Nephron (organoid): ENCODE measurements around the gene SLC6A20.

Experiments used
- H3K27ac Mint-ChIP-seq, 3 experiments: 2 replicates each; pipeline ENCODE4 v1.8.0; 2020; ENCODE audit warnings: mixed read lengths in 3 of 3, mild to moderate bottlenecking in 2 of 3, moderate library complexity in 1 of 3
- H3K27me3 Mint-ChIP-seq: 2 replicates; pipeline ENCODE4 v1.8.0; 2021; ENCODE audit warnings: low read depth, mild to moderate bottlenecking, moderate library complexity, mixed read lengths
- H3K36me3 Mint-ChIP-seq: 2 replicates; pipeline ENCODE4 v1.8.0; 2020; ENCODE audit warnings: low read depth, mixed read lengths
- H3K4me1 Mint-ChIP-seq: 2 replicates; pipeline ENCODE4 v1.8.0; 2020; ENCODE audit warnings: mixed read lengths
- H3K4me3 Mint-ChIP-seq, 3 experiments: 2 replicates each; pipeline ENCODE4 v1.8.0; 2020; ENCODE audit warnings: mild to moderate bottlenecking in 3 of 3, mixed read lengths in 3 of 3, moderate library complexity in 2 of 3
- H3K9me3 Mint-ChIP-seq: 2 replicates; pipeline ENCODE4 v1.8.0; 2020; ENCODE audit warnings: mixed read lengths
- CTCF ChIP-seq, 3 experiments: fragments of 200-600 bp; sonication (generic); IDR thresholded peaks; one replicate each; pipeline ENCODE4 v1.5.0; 2021; ENCODE audit warnings: antibody characterized with exemption in 3 of 3; ENCODE audit not compliant: unreplicated experiment in 3 of 3

SLC6A20 gene

GRCh38 chr3:45787551-45787950 is 8.8 kb downstream of the SLC6A20 start:
- no peak for TF ChIP-seq CTCF (IDR thresholded peaks at IDR 0.05; ENCODE audit: unreplicated experiment in 3 of 3)
- H3K36me3 Mint-ChIP-seq, result peaks cover 7% of the 10 kb centered on the region
- H3K4me1 Mint-ChIP-seq, result no peaks in the 10 kb centered on the region
- H3K27me3 Mint-ChIP-seq, result peaks cover 36% of the 10 kb centered on the region
- H3K9me3 Mint-ChIP-seq, result peaks cover 17% of the 10 kb centered on the region
- no peak overlapping the region for H3K4me3 Mint-ChIP-seq
- H3K27ac Mint-ChIP-seq, result no peak overlapping the region

- no peak overlapping the region for H3K27ac Mint-ChIP-seq
- no peak overlapping the region for H3K4me3 Mint-ChIP-seq
- H3K4me1 Mint-ChIP-seq, result no peaks in the 10 kb centered on the region
- no peak for TF ChIP-seq CTCF (IDR thresholded peaks at IDR 0.05; ENCODE audit: unreplicated experiment in 3 of 3)
- peaks cover 17% of the 10 kb centered on the region for H3K9me3 Mint-ChIP-seq
- H3K27me3 Mint-ChIP-seq, result peaks cover 30% of the 10 kb centered on the region
- H3K36me3 Mint-ChIP-seq, result peaks cover 7% of the 10 kb centered on the region
Observed at GRCh38 chr3:45786801-45787495, 9.4 kb downstream of the SLC6A20 start.

- Mint-ChIP-seq H3K4me3 (no peak overlapping the region), H3K36me3 (peaks cover 4% of the 10 kb centered on the region), H3K9me3 (peaks cover 14% of the 10 kb centered on the region), H3K27ac (no peak overlapping the region), H3K27me3 (peaks cover 24% of the 10 kb centered on the region), H3K4me1 (no peaks in the 10 kb centered on the region)
- TF ChIP-seq CTCF (IDR thresholded peaks at IDR 0.05; ENCODE audit: unreplicated experiment in 3 of 3), result no peak
Observed at GRCh38 chr3:45785605-45786150, 10.7 kb downstream of the SLC6A20 start.

DNA sequence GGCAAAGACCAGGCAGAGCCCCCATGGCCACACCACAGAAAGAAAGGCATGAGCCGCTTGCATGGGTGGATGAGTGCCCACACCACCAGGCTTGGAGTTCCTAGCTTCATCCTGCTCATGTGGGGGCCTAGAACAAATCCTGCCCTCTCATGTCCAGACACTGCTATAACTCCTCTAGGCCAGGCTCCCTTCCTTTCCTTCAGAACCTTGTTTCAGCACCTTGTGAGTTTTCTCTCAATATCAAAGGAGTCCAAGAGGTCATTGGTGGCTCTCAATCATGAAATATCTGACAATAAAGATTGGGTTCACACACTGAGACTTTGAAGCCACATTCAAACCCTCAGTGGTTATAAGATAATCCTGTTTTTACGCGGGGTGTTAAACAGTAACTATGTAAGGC is 12.7 kb downstream of the SLC6A20 start:
- H3K9me3 Mint-ChIP-seq, result no peaks in the 10 kb centered on the region

GRCh38 chr3:45782381-45782780 is 14.0 kb downstream of the SLC6A20 start:
- no peak overlapping the region for H3K27ac Mint-ChIP-seq
- no peaks in the 10 kb centered on the region for H3K9me3 Mint-ChIP-seq
- H3K4me3 Mint-ChIP-seq, result no peak overlapping the region
- peaks cover 29% of the 10 kb centered on the region for H3K27me3 Mint-ChIP-seq
- H3K36me3 Mint-ChIP-seq, result no peaks in the 10 kb centered on the region
- H3K4me1 Mint-ChIP-seq, result peaks cover 5% of the 10 kb centered on the region
- no peak for TF ChIP-seq CTCF (IDR thresholded peaks at IDR 0.05; ENCODE audit: unreplicated experiment in 3 of 3)

More for the DNA sequence above, 12.7 kb downstream of the SLC6A20 start:
- H3K27ac Mint-ChIP-seq, result no peak overlapping the region
- H3K4me3 Mint-ChIP-seq, result no peak overlapping the region
- H3K4me1 Mint-ChIP-seq, result no peaks in the 10 kb centered on the region
- no peaks in the 10 kb centered on the region for H3K36me3 Mint-ChIP-seq
- peaks cover 23% of the 10 kb centered on the region for H3K27me3 Mint-ChIP-seq
- no peak for TF ChIP-seq CTCF (IDR thresholded peaks at IDR 0.05; ENCODE audit: unreplicated experiment in 3 of 3)

- H3K27me3 Mint-ChIP-seq, result peaks cover 29% of the 10 kb centered on the region
- no peaks in the 10 kb centered on the region for H3K36me3 Mint-ChIP-seq
- no peak for TF ChIP-seq CTCF (IDR thresholded peaks at IDR 0.05; ENCODE audit: unreplicated experiment in 3 of 3)
- peaks cover 5% of the 10 kb centered on the region for H3K4me1 Mint-ChIP-seq
- no peak overlapping the region for H3K4me3 Mint-ChIP-seq
- no peak overlapping the region for H3K27ac Mint-ChIP-seq
- H3K9me3 Mint-ChIP-seq, result no peaks in the 10 kb centered on the region
Observed at GRCh38 chr3:45781841-45782240, 14.5 kb downstream of the SLC6A20 start.
